UCSD-AML1 (cell line): ENCODE data around the gene SERINC2.
A peak's percentile ranks its signal among the peaks of the same experiment; 100 is the strongest.
"Not testable (repeated sequence)": the region's sequence is repeated elsewhere in the genome, so short reads cannot be mapped to it uniquely, and the experiment has no call there.

Experiments used
- DNase-seq: peaks from one replicate; lab custom pipeline; 2025; ENCODE audit not compliant: unreplicated experiment; lab: John Stamatoyannopoulos, UW

The SERINC2 gene

DNA sequence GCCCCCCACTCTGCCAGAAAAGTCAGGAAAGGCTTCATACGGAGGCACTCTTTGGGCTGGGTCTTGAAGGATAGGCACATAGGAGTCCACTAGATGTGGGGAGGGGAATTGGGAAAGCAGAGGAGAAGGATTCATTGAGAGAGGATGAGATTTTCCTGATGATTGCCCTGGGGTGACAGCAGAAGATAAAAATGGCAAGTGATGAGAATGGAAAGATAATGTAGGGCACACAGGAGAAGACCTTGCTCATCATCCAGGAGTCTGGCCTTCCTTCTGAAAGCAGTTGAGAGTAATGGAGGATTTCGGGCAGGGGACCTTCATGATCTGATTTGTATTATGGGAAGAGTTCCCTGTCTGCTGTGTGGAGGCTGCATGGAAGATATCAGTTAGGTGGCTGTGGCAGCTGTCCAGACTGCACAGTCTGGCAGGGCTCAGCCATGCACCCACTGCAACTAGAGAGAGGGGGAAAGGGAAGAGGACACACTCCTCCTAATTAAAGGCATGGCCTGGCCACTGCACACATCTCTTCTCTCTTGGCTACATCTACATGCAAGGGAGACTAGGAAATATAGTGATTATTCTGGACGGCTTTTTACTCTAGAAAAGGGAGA, 30.5 kb upstream of the SERINC2 start:
- DNase-seq, result no peak

DNA sequence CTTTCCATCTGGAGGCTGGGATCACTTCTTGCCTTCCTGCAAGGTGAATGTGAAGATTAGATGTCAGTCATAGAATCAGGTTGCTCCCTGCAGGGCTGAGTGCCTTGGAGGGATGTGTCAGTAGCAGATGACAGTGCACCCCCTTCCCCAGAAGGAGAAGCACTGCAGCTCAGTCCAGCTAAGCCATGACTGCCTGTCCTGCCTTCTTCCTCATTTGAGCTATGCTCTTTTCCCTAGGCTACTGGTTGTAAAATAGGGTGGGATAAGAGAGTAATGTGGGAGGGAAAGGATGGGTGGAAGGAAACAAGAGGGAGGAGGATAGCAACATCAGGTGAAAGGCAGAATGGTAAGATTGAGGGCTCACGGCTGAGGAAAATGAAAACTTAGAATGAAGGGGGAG, 29.0 kb upstream of the SERINC2 start:
- DNase-seq, result no peak

DNA sequence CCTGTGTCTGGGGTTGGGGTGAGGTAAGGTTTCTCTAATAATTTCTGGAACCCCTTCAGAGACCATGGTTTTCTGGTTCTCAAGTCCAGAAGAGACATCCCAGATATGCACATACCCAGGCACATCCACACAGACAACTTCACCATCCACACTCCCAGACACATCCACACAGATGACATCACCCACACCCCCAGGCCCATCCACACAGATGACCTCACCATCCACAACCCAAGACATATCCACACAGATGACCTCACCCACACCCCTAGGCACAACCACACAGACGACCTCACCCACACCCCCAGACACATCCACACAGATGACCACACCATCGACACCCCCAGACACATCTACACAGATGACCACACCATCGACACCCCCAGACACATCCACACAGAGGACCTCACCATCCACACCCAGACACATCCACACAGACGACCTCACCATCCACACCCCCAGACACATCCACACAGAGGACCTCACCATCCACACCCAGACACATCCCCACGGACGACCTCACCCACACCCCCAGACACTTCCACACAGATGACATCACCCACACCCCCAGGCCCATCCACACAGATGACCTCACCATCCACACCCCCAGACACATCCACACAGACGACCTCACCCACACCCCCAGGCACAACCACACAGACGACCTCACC, 26.3 kb upstream of the SERINC2 start:
- DNase-seq, result not testable (repeated sequence)

DNA sequence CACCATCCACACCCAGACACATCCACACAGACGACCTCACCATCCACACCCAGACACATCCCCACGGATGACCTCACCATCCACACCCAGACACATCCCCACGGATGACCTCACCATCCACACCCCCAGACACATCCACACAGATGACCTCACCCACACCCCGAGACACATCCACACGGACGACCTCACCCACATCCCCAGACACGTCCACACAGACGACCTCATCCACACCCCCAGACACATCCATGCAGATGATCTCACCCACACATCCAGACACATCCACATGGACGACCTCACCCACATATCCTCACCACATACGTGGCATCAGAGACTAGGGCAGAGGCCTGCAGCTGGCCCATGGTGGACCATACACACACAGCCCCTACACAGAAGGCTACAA, 25.4 kb upstream of the SERINC2 start:
- no peak for DNase-seq

DNA sequence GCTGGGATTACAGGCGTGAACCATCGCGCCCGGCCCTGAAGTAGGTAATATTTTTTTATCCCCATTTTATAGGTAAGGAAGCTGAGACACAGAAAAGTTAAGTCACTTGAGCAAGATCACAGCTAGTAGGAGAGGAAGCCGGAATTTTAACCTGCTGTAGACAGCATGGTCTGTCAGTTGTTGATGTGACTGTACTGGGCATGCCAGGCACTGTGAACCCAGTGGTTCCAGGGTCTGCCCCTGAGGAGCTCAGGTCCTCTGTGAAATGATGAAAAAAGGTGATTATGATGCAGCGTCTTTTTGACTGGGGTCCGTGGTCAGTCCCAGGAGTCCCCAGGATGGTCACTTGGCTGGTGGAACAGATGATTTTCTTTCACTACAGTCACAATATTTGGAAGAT, 23.4 kb upstream of the SERINC2 start:
- DNase-seq, result no peak

DNA sequence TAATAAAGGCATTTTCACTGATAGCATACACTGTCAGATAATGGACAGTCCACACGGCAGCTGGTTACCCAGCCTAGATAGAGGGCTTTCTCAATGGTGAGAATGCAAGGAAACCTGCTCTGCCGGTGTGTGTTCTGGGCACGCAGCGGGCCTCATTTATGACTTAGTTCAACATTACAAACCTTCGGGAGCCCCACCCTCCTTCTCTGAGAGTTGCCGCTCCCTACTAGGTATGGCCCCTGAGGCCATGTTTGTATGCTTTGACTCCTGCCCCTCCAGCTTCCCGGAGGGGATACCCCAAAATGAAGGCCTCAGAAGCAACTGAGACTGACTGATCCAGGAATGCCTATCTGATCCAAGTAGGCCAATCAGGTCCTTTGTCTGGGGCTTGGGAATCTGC, 22.9 kb upstream of the SERINC2 start:
- no peak for DNase-seq

DNA sequence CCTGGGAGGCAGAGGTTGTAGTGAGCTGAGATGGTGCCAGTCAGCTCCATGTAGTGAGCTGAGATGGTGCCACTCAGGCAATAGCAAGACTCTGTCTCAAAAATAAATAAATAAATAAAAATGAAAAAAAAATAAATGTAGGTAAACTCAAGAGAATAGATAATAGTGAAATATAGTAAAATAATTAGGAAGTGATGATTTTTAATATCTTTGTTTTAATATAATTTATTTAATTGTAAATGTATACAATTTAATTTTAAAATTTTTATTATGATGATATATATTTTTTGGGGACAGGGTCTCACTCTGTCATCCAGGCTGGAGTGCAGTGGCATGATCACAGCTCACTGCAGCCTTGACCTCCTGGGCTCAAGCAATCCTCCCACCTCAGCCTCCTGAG, 19.6 kb upstream of the SERINC2 start:
- DNase-seq, result no peak

DNA sequence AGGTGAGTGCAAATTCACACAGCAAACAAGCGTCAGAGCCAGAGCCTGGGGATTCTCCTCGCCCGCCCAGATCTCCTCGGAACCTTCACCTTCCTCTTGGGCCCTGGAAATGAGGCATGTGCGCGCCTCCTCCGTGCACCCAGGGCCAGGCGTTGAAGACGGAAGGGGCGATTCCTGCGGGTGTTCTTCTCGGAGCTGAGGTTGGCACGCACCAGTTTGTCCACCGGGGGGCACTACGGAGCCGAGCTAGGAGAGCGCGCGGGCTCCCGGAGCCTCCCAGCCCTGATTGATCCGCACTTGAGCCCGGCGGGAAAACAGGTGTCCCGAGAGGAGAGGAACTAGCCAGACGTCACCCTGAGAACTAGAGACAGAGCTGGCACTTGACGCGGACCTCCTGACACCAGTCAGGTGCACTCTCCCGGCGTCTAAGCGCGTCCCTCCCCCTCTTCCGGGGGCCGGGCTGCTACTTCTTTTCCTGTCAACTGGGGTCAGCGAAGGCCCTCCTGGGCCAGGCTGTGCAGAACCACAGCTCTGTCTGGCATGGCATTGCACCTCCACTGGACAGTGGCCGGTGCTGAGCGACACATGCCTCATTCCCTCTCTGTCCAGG, 18.3 kb upstream of the SERINC2 start:
- peak; percentile 81 for DNase-seq

DNA sequence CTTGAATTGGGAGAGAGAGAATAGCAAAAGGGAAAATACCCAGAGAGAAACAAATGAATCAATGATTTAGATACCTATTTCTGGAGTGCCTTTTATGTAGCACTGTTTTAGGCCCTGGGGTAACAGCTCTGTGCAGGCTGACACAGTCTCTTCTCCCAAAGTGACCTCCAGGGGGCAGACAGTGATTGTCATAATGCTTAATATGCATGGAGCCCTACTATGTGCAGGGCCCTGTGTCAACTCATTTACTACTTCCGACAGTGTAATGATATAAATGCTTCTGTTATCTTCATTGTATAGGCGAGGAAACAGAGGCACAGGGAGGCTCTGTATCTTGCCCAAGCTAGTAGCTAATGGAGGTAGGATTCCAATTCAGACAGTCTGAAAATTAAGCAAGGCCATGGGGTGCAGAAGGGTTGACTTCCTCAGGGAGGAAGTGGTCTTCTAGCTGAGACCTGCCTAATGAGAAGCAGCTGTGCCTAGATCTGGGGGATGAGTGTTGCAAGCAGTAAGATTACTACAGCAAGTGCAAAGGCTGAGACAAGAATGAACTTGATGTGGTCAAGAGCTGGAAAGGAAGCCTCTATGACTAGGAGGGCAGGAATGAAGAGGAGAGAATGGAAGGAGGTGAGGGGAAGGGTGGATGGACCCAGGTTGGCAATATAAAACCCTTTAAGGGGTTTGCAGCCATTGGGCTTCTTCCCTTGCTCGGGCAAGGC, 16.2 kb upstream of the SERINC2 start:
- no peak for DNase-seq

DNA sequence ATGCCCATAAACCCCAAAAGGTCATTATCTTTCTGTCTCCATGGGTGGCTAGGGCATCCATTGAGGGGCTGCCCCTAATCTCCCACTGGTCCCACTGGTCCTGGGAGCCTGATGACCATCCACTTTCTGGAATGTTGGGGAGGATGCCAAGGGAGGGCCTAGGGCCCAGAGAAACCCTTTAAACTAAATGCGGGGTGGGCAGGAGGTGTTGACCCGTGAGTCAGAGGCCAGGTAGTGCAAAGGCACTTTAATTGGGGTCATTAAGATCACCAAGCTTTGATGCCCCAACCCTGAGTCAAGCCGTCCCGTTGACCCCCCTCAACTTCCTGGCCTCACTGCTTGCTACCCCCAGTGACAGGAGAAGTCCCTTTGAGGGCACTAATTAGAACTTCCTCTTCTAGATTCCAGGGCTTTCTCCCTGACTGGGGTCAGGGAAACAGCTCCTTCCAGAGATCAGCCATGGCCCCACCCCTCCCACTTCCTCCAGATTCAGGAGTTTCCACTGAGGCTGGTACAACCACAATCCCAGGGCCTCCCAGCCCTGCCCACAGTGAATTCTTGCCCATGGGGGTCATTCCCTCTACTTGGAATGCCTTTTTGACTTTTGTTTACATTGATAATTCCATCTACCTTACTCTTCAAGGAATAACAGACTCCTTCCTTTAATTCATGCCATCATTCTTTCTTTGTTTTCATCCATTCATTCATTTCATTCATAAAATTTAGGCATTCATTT, 15.5 kb upstream of the SERINC2 start:
- no peak for DNase-seq

DNA sequence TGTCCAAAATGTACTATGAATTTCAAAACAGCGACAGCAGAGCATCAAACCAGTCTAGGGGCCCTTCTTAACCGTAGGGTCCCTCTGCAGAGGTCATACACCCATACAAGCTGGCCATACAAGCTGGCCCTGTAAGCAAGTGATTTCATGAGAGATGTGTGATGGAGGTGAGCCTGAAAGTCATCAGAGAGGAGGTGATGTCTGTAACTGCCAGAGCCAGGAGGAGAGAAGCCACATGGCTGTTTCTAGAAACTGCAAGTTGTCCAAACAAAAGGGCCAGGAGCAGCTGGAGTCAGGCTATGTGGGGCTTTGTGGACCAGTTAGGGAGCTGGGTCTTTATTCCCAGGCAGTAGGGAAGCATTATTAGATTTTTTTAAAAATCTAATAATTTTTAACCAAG, 14.8 kb upstream of the SERINC2 start:
- DNase-seq, result no peak

DNA sequence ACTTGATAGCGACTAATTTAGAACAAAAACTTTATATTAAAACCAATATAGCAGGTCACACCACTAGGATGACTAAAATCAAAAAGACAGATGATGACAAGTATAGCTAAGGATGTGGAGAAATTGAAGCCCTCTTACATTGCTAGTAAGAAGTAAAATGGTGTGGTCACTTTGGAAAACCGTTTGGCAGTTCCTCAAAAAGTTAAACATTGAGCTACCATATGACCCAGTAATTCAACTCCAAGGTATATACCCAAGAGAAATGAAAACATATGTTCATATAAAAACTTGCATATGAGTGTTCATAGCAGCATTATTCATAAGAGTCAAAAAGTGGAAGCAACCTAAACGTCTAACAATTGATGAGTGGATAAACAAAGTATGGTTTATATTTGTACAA, 13.0 kb upstream of the SERINC2 start:
- DNase-seq, result no peak

DNA sequence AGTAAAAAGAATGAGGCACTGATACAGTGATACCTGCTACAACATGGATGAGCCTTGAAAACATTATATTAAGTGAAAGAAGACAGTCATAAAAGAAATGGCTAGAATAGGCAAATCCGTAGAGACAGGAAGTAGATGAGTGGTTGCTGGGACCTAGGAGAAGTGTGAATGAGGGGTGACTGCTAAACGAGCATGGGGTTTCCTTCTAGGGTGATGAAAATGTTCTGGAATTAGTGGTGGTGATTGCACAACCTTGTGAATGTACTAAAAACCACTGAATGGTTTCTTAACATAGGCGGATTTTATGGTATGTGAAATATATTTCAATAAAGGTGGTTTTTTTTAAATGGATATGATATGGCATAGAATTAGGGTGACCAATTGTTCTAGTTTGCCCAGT, 12.6 kb upstream of the SERINC2 start:
- no peak for DNase-seq

DNA sequence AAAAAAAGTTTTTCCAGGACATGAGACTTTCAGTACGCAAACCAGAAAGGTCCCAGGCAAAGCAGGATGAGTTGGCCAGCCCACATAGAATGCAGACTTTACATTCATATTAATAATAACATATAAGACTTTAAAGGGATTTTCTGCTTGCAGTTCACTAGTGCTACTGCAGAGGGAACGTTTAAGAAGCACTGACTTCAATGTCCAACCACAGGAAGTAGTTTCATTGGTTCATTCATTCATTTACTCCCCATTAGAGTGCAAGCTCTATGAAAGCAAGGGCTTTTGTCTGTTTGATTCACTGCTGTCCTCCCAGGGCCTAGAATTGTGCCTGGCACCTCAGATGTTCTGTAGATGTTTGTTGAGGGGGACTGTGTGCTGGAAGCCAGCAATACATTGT, 11.8 kb upstream of the SERINC2 start:
- DNase-seq, result no peak

DNA sequence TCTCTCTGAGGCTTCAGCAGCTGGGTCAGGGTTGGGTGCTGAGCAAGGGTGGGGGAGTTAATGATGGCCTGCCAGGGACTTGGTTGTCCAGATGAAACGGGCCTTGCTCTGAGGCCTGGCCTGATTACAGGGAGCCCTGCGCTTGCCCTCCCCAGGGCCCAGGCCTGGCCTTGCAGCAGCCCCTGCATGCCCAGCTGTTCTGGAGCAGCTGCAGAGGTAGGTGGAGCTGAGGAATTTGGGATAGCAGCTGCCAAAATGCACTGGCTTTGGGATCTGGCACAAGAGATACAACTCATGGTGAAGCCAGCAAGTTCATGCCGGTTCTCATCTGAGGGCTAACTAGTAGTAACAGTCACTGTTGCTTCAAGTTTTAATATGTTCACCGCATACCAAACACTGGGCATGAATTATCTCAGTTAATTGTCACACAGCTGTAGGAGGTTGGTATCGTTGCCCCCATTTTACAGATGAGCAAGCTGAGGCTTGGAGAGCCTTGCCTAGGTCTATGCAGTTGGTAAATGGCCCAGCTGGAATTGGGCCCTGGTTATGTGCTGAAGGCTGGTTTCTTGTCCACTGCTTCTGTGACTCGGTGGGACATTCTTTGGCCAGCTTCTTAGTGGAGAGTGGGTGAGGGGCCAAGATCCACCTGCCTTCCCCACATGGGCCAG, 7.3 kb upstream of the SERINC2 start:
- no peak for DNase-seq

DNA sequence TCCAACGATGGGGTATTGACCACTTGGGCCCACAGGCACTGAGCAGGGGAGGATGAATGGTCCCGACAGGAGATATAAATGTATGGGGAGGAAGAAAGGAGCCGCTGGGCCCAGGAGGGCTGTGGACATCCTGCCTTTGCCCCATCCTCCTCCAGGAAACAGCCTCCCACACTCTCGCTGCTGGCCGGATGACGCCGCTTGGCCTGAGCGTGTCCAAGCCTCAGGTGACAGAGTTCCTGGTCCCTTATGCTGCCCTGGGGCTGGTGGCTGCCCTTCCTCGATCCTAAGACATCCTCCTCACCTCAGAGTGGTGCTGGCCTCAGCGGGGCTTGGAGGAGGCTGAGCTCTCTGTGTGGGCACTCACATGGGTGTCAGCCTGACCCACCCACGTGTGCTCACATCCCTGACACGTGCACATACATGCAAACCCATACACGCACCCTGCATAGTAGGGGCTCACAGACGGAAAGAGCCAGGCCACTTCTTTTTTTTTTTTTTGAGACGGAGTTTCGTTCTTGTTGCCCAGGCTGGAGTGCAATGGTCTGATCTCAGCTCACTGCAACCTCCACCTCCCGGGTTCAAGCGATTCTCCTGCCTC, 5.9 kb upstream of the SERINC2 start:
- DNase-seq, result peak; percentile 23

DNA sequence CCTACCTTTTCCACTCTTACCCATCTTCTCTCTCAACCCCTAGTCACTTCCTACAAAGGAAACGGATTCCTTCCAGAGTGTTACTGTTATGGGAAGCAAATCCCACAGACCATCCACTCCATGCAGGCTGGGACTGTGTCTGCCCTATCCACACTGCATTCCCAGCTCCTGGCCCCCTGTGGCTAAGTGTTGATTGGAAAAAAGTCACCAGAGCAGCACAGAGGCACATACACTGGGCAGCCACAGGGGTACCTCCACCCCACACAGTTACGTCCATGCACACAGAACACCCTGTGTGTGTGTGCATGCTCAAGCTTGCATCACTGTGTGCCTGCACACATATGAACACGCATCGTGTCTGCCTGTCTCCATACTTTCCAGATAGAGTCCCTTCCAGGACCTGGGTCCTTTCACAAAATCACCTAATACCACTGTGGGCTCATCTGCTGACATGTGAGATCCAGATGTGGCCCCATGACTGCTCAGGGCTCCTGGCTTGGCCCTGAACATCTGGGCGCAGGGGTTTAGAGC, 4.2 kb upstream of the SERINC2 start:
- DNase-seq, result no peak

DNA sequence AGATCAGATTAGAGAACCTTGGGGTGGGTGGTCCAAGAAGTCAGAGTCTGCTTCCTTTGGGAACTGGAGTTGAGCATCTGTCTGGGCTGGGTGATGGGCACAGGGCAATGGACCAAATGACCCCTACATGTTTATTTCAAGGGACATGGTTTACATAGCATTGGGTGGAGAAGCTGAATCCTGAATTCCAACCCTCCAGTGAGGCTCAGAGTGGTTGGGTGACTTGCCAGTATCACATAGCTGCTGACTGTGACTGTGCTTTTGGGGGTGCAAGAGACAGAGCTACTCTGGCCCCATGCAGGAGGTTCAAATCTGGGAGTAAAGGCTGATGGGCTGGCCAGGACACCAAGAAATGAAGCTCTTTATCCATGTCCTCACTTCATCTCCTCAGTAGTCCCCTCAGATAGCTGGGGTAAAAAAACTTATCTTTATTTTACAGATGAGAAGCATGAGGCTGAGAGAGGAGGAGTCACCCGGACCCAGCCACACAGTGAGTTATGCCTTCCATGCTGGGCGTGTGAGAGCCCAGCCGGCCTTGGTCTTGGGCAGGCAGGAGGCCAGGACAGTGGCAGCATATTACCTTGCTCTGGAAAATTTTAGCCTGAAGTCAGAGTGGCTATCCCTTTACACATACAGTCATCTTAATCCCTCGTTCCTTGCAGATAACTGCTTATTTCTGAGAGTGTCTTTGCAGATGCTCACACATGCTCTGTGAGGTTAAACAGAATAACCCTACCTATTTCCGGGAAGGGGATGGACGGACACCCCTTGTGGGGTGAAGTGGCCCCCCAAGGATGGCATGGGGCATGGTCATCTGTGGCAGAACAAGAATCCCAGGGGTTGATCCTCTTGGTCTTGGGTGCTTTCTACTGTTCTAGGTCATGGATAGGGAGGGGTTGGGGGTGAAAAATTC, 2.8 kb upstream of the SERINC2 start:
- DNase-seq, result no peak

DNA sequence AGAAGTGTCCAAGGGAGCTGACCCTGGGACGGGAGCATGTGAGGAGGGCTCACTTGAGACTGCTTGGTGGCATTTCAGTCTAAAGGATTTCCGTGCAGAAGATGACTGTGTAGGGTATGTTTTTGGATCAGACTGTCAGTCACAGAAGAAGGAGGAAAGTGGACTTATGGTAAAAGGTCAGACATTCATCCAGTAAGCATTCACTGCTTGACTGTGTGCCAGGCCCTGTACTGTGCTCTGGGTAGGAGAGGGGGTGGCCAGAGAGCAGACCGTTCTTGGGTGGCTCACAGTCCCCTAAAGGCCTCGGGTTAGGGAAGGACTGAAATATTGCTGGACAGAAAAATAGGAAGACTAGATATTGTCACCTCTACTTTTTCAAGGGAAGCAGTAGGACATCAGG, 2.1 kb upstream of the SERINC2 start:
- no peak for DNase-seq
